Measurements from ENCODE around the gene GABBR2.

Gene GABBR2

GRCh38 chr9:98427491-98427890, 281.2 kb downstream of the GABBR2 start:
- no peak for DNase-seq

- DNase-seq = no peak
These were observed 283.7 kb downstream of the GABBR2 start for GRCh38 chr9:98425079-98425478.

- DNase-seq = no peak
These were observed 289.5 kb downstream of the GABBR2 start for GRCh38 chr9:98419260-98419603.

- no peak for DNase-seq
These were observed 290.0 kb downstream of the GABBR2 start for GRCh38 chr9:98418578-98419259.

GRCh38 chr9:98416294-98417248, 292.2 kb downstream of the GABBR2 start:
- no peak for DNase-seq

- no peak for DNase-seq
These were observed 293.0 kb downstream of the GABBR2 start for GRCh38 chr9:98415782-98416181.

- no peak for DNase-seq
These were observed 295.7 kb downstream of the GABBR2 start for GRCh38 chr9:98413084-98413483.

- no peak for DNase-seq
These were observed 296.5 kb downstream of the GABBR2 start for GRCh38 chr9:98412101-98412842.

- no peak for DNase-seq
These were observed 298.5 kb downstream of the GABBR2 start for GRCh38 chr9:98410185-98410697.

- no peak for DNase-seq
These were observed 299.0 kb downstream of the GABBR2 start for GRCh38 chr9:98409719-98410118.

GRCh38 chr9:98406469-98406868, 302.3 kb downstream of the GABBR2 start:
- DNase-seq = no peak

- no peak for DNase-seq
These were observed 304.5 kb downstream of the GABBR2 start for GRCh38 chr9:98404237-98404636.

- no peak for DNase-seq
These were observed 305.0 kb downstream of the GABBR2 start for GRCh38 chr9:98403715-98404114.

GRCh38 chr9:98402019-98402840, 306.5 kb downstream of the GABBR2 start:
- no peak for DNase-seq

GRCh38 chr9:98401140-98402018, 307.4 kb downstream of the GABBR2 start:
- no peak for DNase-seq

- DNase-seq = no peak
These were observed 308.6 kb downstream of the GABBR2 start for GRCh38 chr9:98399950-98400683.

GRCh38 chr9:98396656-98397055, 312.1 kb downstream of the GABBR2 start:
- no peak for DNase-seq

GRCh38 chr9:98396236-98396635, 312.5 kb downstream of the GABBR2 start:
- no peak for DNase-seq

- DNase-seq = no peak
These were observed 316.9 kb downstream of the GABBR2 start for GRCh38 chr9:98391867-98392266.

GRCh38 chr9:98391406-98391805, 317.3 kb downstream of the GABBR2 start:
- DNase-seq = no peak

- no peak for DNase-seq
These were observed 323.0 kb downstream of the GABBR2 start for GRCh38 chr9:98385751-98386150.
